Activated CD4-positive, alpha-beta memory T cell treated with anti-CD3 and anti-CD28 coated beads for 36 hours (primary cell): ENCODE measurements around the gene FAM133A. TPM values are rescaled to one million over a fixed set of nuclear protein-coding genes. Genes with fewer than 3 reads are reported as not detected.

Experiments used
- CTCF ChIA-PET: fragments of 350-600 bp; sonication (Branson Sonifier 250); formaldehyde crosslinking; loops from one replicate; lab custom pipeline; 2021; ENCODE audit warnings: antibody characterized with exemption, inconsistent platforms; lab: Charles Lee
- POLR2A ChIA-PET: fragments of 350-600 bp; sonication (Branson Sonifier 250); formaldehyde crosslinking; loops from one replicate; lab custom pipeline; 2021; ENCODE audit warnings: antibody characterized with exemption; lab: Charles Lee
- DNase-seq: peaks from one replicate; pipeline ENCODE4 v3.0.0-alpha.2; 2020
- H3K27ac Mint-ChIP-seq: one replicate; pipeline ENCODE4 v1.8.0; 2021; ENCODE audit warnings: mixed read lengths
- H3K27me3 Mint-ChIP-seq: one replicate; pipeline ENCODE4 v1.8.0; 2021; ENCODE audit warnings: mixed read lengths
- H3K36me3 Mint-ChIP-seq: one replicate; pipeline ENCODE4 v1.8.0; 2021; ENCODE audit warnings: mixed read lengths
- H3K4me1 Mint-ChIP-seq: one replicate; pipeline ENCODE4 v1.8.0; 2021; ENCODE audit warnings: low read depth, mixed read lengths
- H3K4me3 Mint-ChIP-seq: one replicate; pipeline ENCODE4 v1.8.0; 2021; ENCODE audit warnings: mild to moderate bottlenecking, mixed read lengths
- H3K9me3 Mint-ChIP-seq: one replicate; pipeline ENCODE4 v1.8.0; 2021; ENCODE audit warnings: mixed read lengths
- intact Hi-C: fragments of 100-400 bp; cut with micrococcal nuclease; formaldehyde crosslinking; loops from one replicate; pipeline ENCODE4 v1.15.1; 2023
- total RNA-seq, 2 experiments: library from RNA; stranded (reverse); gene quantifications; one replicate each; pipeline ENCODE4 v1.2.3, GENCODE V29; 2021

Gene FAM133A
- total RNA-seq: not detected

- Mint-ChIP-seq H3K27ac (peak within 1 kb of the TSS; percentile 92), H3K4me3 (peak within 1 kb of the TSS; percentile 93), H3K4me1 (peaks cover 7% of the 10 kb centered on the region), H3K9me3 (no peaks in the 10 kb centered on the region), H3K27me3 (no peaks in the 10 kb centered on the region), H3K36me3 (no peaks in the 10 kb centered on the region)
- CTCF ChIA-PET: no interaction called here
- no peak for DNase-seq
- POLR2A ChIA-PET: no interaction called here
- intact Hi-C loops: no loop called here
These were observed at the start of gene FAM133A for GRCh38 chrX:93673869-93674271. Gene FAM133A, plus strand, starts transcription at chrX:93674206. Its CDS starts 35,214 bp downstream, at chrX:93709420.

- ChIA-PET POLR2A (no interaction called here), CTCF (no interaction called here)
- Mint-ChIP-seq H3K36me3 (no peaks in the 10 kb centered on the region), H3K9me3 (no peaks in the 10 kb centered on the region), H3K27ac (no peak overlapping the region), H3K4me3 (no peak overlapping the region), H3K4me1 (no peaks in the 10 kb centered on the region), H3K27me3 (no peaks in the 10 kb centered on the region)
- intact Hi-C loops: no loop called here
- DNase-seq: no peak
These were observed 36.4 kb upstream of the FAM133A start for GRCh38 chrX:93637591-93637990.

DNA sequence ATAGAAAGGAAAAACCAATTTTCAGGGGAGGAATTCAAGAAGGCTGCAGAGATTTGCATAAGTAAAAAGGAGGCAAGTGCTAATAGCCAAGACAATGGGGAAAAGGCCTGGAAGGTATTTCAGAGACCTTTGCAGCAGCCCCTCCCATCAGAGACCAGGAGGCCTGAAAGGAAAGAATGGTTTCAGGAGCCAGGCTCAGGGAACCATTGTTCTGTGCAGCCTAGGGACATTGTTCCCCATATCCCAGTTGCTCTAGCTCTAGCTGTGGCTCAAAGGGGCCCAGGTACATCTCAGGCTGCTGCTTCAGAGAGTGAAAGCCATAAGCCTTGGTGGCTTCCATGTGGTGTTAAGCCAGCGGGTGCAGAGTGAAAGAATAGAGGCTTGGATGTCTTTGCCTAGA, 24.6 kb upstream of the FAM133A start:
- CTCF ChIA-PET: no interaction called here
- intact Hi-C loops: no loop called here
- POLR2A ChIA-PET: no interaction called here

GRCh38 chrX:93660575-93660974, 13.4 kb upstream of the FAM133A start:
- POLR2A ChIA-PET: no interaction called here
- DNase-seq: no peak
- H3K9me3 Mint-ChIP-seq: no peaks in the 10 kb centered on the region
- H3K27ac Mint-ChIP-seq: no peak overlapping the region
- no peaks in the 10 kb centered on the region for H3K27me3 Mint-ChIP-seq
- H3K36me3 Mint-ChIP-seq: no peaks in the 10 kb centered on the region
- intact Hi-C loops: no loop called here
- CTCF ChIA-PET: no interaction called here
- H3K4me1 Mint-ChIP-seq: peaks cover 3% of the 10 kb centered on the region
- no peak overlapping the region for H3K4me3 Mint-ChIP-seq

More for the DNA sequence above, 24.6 kb upstream of the FAM133A start:
- no peak for DNase-seq
- Mint-ChIP-seq H3K9me3 (no peaks in the 10 kb centered on the region), H3K27me3 (no peaks in the 10 kb centered on the region), H3K4me3 (no peak overlapping the region), H3K4me1 (no peaks in the 10 kb centered on the region), H3K36me3 (no peaks in the 10 kb centered on the region), H3K27ac (no peak overlapping the region)

GRCh38 chrX:93673056-93673868, 744 bp upstream of the FAM133A start, which contains the start of gene NAP1L3:
Gene NAP1L3, minus strand, starts transcription at chrX:93673578. Its CDS starts 274 bp downstream, at chrX:93673304.
- H3K4me3 Mint-ChIP-seq: peak within 1 kb of the TSS; percentile 93
- ChIA-PET POLR2A (no interaction called here), CTCF (no interaction called here)
- H3K27me3 Mint-ChIP-seq: no peaks in the 10 kb centered on the region
- intact Hi-C loops: no loop called here
- peak; percentile 78 for DNase-seq
- peak within 1 kb of the TSS; percentile 92 for H3K27ac Mint-ChIP-seq
- H3K9me3 Mint-ChIP-seq: no peaks in the 10 kb centered on the region
- no peaks in the 10 kb centered on the region for H3K36me3 Mint-ChIP-seq
- H3K4me1 Mint-ChIP-seq: peaks cover 7% of the 10 kb centered on the region

DNA sequence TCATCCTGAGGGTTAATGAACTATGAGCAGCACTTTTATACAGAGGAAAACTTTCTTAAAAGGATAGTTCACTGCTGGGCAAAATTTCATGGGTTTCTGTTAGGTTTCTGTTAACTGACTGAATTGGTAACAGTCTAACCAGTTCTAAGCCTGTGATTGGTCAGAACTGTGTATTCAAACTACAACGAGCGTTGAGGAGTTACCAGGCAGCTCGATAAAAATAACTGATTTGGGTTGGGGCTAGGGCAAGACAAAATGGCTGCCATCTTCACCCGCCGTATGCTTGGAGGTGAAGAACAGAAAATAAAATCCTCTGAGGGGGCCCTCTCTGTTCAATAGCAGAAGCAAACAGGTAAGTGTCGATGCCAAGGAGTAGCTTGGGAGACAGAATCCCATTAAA, 22.0 kb downstream of the FAM133A start:
- CTCF ChIA-PET: no interaction called here
- H3K4me1 Mint-ChIP-seq: no peaks in the 10 kb centered on the region
- no peak overlapping the region for H3K27ac Mint-ChIP-seq
- intact Hi-C loops: no loop called here
- POLR2A ChIA-PET: no interaction called here
- DNase-seq: no peak
- H3K27me3 Mint-ChIP-seq: peaks cover 2% of the 10 kb centered on the region
- no peaks in the 10 kb centered on the region for H3K36me3 Mint-ChIP-seq
- H3K4me3 Mint-ChIP-seq: no peak overlapping the region
- H3K9me3 Mint-ChIP-seq: no peaks in the 10 kb centered on the region

- ChIA-PET CTCF (no interaction called here), POLR2A (no interaction called here)
- Mint-ChIP-seq H3K36me3 (no peaks in the 10 kb centered on the region), H3K9me3 (no peaks in the 10 kb centered on the region), H3K27ac (no peak overlapping the region), H3K4me1 (no peaks in the 10 kb centered on the region), H3K27me3 (no peaks in the 10 kb centered on the region), H3K4me3 (no peak overlapping the region)
- intact Hi-C loops: no loop called here
- DNase-seq: no peak
These were observed 29.7 kb downstream of the FAM133A start for GRCh38 chrX:93703701-93704100.

DNA sequence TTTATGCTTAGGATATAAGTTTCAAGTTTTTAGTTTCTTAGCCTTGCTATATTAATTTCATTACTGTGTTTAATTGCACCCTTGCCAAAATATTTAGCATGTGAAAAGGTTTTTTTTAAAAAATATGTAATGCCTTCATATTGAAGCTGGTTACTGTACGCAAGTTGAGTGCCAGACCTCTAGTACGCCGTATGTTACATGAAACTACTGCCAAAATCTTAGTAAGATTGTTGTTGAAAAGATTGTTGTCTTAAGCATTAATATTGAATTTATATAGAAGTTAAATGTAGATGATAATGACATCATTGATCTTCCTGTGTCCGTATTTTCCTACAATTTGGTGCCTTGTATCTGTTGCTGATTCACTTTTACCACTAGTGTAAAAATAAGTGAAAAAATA, 37.1 kb downstream of the FAM133A start:
- ChIA-PET CTCF (no interaction called here), POLR2A (no interaction called here)
- Mint-ChIP-seq H3K27me3 (no peaks in the 10 kb centered on the region), H3K9me3 (no peaks in the 10 kb centered on the region), H3K4me3 (no peak overlapping the region), H3K36me3 (no peaks in the 10 kb centered on the region), H3K4me1 (no peaks in the 10 kb centered on the region), H3K27ac (no peak overlapping the region)
- no peak for DNase-seq
- intact Hi-C loops: no loop called here

DNA sequence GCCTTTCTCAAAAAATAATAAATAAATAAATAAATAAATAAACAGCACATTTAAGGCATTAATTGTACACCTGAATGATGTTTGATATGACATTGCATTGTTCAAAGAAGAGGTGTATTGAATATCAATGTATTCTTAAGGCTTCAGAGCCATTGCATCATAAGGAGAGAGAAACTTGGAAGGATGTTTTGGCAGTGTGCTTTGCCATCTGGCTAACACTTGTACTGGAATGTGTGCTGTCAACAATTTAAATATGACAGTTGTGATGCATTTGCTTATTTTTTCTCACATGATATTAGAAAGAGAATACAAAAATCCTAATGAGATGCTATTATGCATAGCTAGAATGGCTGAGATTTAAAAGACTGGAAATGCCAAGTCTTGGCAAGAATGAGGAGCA, 67.8 kb downstream of the FAM133A start:
- Mint-ChIP-seq H3K4me1 (no peaks in the 10 kb centered on the region), H3K9me3 (no peaks in the 10 kb centered on the region)
- POLR2A ChIA-PET: no interaction called here

DNA sequence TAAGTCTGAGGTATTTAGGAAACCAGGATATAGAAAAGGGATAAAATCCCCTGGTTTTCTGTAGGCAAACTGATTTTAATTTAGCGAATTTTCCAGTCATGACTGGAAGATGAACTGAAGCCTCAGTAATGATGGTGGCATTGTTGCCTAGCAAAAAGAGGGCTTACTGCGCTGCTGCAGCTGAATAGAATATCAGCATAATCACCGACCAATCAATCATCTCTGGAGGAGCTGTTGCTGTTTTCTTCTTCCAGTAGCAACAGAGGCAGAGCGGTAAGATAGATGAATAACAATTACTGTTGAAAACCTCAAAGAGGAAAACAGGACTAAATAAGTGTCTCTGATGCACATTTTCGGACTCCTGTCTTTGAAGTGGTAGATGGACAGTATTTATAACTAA, 86.2 kb downstream of the FAM133A start:
- no peaks in the 10 kb centered on the region for H3K4me1 Mint-ChIP-seq
- intact Hi-C loops: no loop called here

More for the DNA sequence above, 67.8 kb downstream of the FAM133A start:
- Mint-ChIP-seq H3K27me3 (no peaks in the 10 kb centered on the region), H3K36me3 (no peaks in the 10 kb centered on the region), H3K4me3 (no peak overlapping the region), H3K27ac (no peak overlapping the region)
- DNase-seq: no peak
- intact Hi-C loops: no loop called here
- CTCF ChIA-PET: no interaction called here

More for the DNA sequence above, 86.2 kb downstream of the FAM133A start:
- Mint-ChIP-seq H3K9me3 (no peaks in the 10 kb centered on the region), H3K36me3 (no peaks in the 10 kb centered on the region), H3K27ac (no peak overlapping the region), H3K4me3 (no peak overlapping the region), H3K27me3 (no peaks in the 10 kb centered on the region)
- CTCF ChIA-PET: no interaction called here
- DNase-seq: no peak
- POLR2A ChIA-PET: no interaction called here

Other genes starting within 250 kb of the FAM133A start
- gene NAP1L3, start 628 bp upstream of the FAM133A start, total RNA-seq: 1 to 10 TPM; 2.6 to 2.8 TPM